ENCODE data around the gene GALNT17.

Gene GALNT17

DNA sequence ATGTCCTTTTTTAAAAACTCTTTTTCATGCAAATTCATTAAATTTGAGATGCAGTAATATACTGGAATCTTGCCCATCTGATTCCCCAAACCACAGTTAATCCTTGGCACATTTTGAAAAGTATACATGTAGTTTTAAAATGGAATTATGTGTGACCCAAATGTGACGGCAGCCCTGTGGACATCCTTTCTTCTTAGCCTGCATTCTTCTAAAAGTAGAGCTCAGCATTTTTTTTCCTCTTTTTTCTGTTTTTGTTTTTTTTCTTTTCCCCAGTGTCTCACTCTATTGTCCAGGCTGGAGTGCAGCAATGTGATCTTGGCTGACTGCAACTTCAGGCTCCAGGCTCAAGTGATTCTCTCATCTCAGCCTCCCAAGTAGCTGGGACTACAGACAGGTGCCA, 338.9 kb downstream of the GALNT17 start:
- Histone ChIP-seq H2AK5ac (ENCODE audit: low read length, severe bottlenecking) (no peak overlapping the region), H2BK12ac (ENCODE audit: low read length in 2 of 2) (no peak overlapping the region), H3K4me1 (ENCODE audit: control insufficient read depth, insufficient read depth, low read depth, low read length) (no peaks in the 10 kb centered on the region), H4K8ac (ENCODE audit: low read length) (no peak overlapping the region), H3K36me3 (ENCODE audit: control insufficient read depth in 1 of 2, insufficient read depth in 2 of 2, low read depth in 1 of 2, low read length in 2 of 2) (no peaks in the 10 kb centered on the region), H3K9ac (ENCODE audit: low read length) (peak overlapping the region; percentile 41), H3K4me3 (ENCODE audit: insufficient read depth in 1 of 2, low read depth in 1 of 2, low read length in 2 of 2) (no peak overlapping the region), H4K91ac (ENCODE audit: low read length) (no peak overlapping the region), H3K4me2 (ENCODE audit: low read length, poor library complexity, severe bottlenecking) (no peak overlapping the region), H3K27me3 (ENCODE audit: control insufficient read depth in 1 of 2, insufficient read depth in 1 of 2, low read length in 2 of 2) (no peaks in the 10 kb centered on the region), H3K9me3 (ENCODE audit: control insufficient read depth, low read length) (peaks cover 6% of the 10 kb centered on the region), H3K18ac (ENCODE audit: low read depth in 1 of 2, low read length in 2 of 2) (no peak overlapping the region), H3K23ac (ENCODE audit: low read length in 2 of 2) (no peak overlapping the region), H2AFZ (ENCODE audit: low read depth, low read length) (no peak overlapping the region), H3K79me1 (replicated peaks; ENCODE audit: low read length, poor library complexity, severe bottlenecking) (no peaks in the 10 kb centered on the region), H3K4ac (ENCODE audit: low read depth in 1 of 2, low read length in 2 of 2) (no peak overlapping the region), H2BK120ac (ENCODE audit: low read depth, low read length) (no peak overlapping the region), H2BK5ac (ENCODE audit: low read depth, low read length, poor library complexity, severe bottlenecking) (no peak overlapping the region), H2BK15ac (ENCODE audit: low read depth, poor library complexity, severe bottlenecking) (no peak overlapping the region), H3K14ac (ENCODE audit: low read length in 2 of 2) (no peak overlapping the region), H3K27ac (ENCODE audit: low read length, poor library complexity, severe bottlenecking) (no peak overlapping the region)
- 93% methylated on average over 1 of the region's 1 CpG for WGBS
- no peak for DNase-seq

DNA sequence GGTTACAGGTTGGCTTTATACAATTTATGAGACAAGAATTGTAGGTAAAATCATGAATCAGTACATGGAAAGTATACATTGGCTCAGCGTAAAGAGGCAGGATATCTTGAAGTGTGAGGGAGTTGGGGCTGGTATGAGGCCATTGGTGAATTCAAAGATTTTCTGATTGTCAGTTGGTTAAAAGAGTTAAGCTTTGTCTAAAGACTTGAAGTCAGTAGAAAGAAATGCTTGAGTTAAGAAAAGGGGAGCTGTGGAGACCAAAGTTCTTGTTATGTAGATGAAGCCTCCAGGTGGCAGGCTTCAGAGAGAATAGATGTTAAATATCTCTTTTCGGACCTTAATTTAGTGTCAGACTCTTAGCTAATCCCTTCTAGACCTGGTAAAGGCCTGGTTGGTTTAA, 341.0 kb downstream of the GALNT17 start:
- DNase-seq: no peak
- 54% methylated on average over 1 of the region's 2 CpGs for WGBS
- H3K23ac ChIP-seq (ENCODE audit: low read length in 2 of 2): no peak overlapping the region
- no peak overlapping the region for H2AFZ ChIP-seq (ENCODE audit: low read depth, low read length)
- H3K4me1 ChIP-seq (ENCODE audit: control insufficient read depth, insufficient read depth, low read depth, low read length): peaks cover 2% of the 10 kb centered on the region
- no peak overlapping the region for H3K4me3 ChIP-seq (ENCODE audit: insufficient read depth in 1 of 2, low read depth in 1 of 2, low read length in 2 of 2)
- no peak overlapping the region for H4K91ac ChIP-seq (ENCODE audit: low read length)
- H3K18ac ChIP-seq (ENCODE audit: low read depth in 1 of 2, low read length in 2 of 2): no peak overlapping the region
- no peak overlapping the region for H3K27ac ChIP-seq (ENCODE audit: low read length, poor library complexity, severe bottlenecking)
- H2BK5ac ChIP-seq (ENCODE audit: low read depth, low read length, poor library complexity, severe bottlenecking): no peak overlapping the region
- H4K8ac ChIP-seq (ENCODE audit: low read length): no peak overlapping the region
- peaks cover 6% of the 10 kb centered on the region for H3K9me3 ChIP-seq (ENCODE audit: control insufficient read depth, low read length)
- no peak overlapping the region for H2AK5ac ChIP-seq (ENCODE audit: low read length, severe bottlenecking)
- no peak overlapping the region for H3K4me2 ChIP-seq (ENCODE audit: low read length, poor library complexity, severe bottlenecking)
- no peak overlapping the region for H2BK15ac ChIP-seq (ENCODE audit: low read depth, poor library complexity, severe bottlenecking)
- H3K79me1 ChIP-seq (replicated peaks; ENCODE audit: low read length, poor library complexity, severe bottlenecking): no peaks in the 10 kb centered on the region
- H2BK12ac ChIP-seq (ENCODE audit: low read length in 2 of 2): no peak overlapping the region
- H3K27me3 ChIP-seq (ENCODE audit: control insufficient read depth in 1 of 2, insufficient read depth in 1 of 2, low read length in 2 of 2): no peaks in the 10 kb centered on the region
- H3K9ac ChIP-seq (ENCODE audit: low read length): no peak overlapping the region
- no peak overlapping the region for H3K14ac ChIP-seq (ENCODE audit: low read length in 2 of 2)
- no peak overlapping the region for H2BK120ac ChIP-seq (ENCODE audit: low read depth, low read length)
- H3K36me3 ChIP-seq (ENCODE audit: control insufficient read depth in 1 of 2, insufficient read depth in 2 of 2, low read depth in 1 of 2, low read length in 2 of 2): no peaks in the 10 kb centered on the region
- no peak overlapping the region for H3K4ac ChIP-seq (ENCODE audit: low read depth in 1 of 2, low read length in 2 of 2)

DNA sequence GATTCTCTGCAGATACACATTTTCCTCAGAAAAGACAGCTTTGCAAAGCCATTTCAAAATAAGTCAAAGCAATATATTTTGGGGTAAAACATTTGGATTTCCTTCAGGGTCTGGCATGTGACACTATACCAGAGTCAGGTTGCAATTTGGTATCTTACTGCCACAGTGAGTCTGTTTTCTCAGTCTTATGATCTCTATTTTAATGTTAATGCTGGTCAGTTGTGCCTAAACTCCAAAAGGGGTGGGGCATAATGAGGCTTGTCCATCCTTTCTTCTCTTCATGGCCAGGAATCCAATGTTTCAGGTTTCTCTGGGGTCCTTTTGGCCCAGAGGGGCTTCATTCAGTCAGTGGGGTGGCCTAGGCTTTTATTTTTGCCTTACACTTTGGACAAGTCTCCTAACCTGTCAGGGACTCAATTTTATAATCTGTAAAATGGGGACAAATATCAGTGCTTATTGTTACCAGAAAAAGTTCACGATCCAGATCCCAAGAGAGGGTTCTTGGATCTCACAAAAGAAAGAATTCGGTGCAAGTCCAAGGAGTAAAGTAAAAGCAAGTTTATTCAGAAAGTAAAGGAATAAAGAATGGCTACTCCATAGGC, 341.5 kb downstream of the GALNT17 start:
- Histone ChIP-seq H2AFZ (ENCODE audit: low read depth, low read length) (no peak overlapping the region), H3K14ac (ENCODE audit: low read length in 2 of 2) (no peak overlapping the region), H3K18ac (ENCODE audit: low read depth in 1 of 2, low read length in 2 of 2) (no peak overlapping the region), H2AK5ac (ENCODE audit: low read length, severe bottlenecking) (no peak overlapping the region), H3K9me3 (ENCODE audit: control insufficient read depth, low read length) (peaks cover 6% of the 10 kb centered on the region), H4K91ac (ENCODE audit: low read length) (no peak overlapping the region), H3K9ac (ENCODE audit: low read length) (no peak overlapping the region), H3K4ac (ENCODE audit: low read depth in 1 of 2, low read length in 2 of 2) (no peak overlapping the region), H2BK12ac (ENCODE audit: low read length in 2 of 2) (no peak overlapping the region), H3K27me3 (ENCODE audit: control insufficient read depth in 1 of 2, insufficient read depth in 1 of 2, low read length in 2 of 2) (no peaks in the 10 kb centered on the region), H3K4me2 (ENCODE audit: low read length, poor library complexity, severe bottlenecking) (no peak overlapping the region), H4K8ac (ENCODE audit: low read length) (no peak overlapping the region), H2BK5ac (ENCODE audit: low read depth, low read length, poor library complexity, severe bottlenecking) (no peak overlapping the region), H2BK120ac (ENCODE audit: low read depth, low read length) (no peak overlapping the region), H3K79me1 (replicated peaks; ENCODE audit: low read length, poor library complexity, severe bottlenecking) (no peaks in the 10 kb centered on the region), H3K4me3 (ENCODE audit: insufficient read depth in 1 of 2, low read depth in 1 of 2, low read length in 2 of 2) (no peak overlapping the region), H2BK15ac (ENCODE audit: low read depth, poor library complexity, severe bottlenecking) (no peak overlapping the region), H3K4me1 (ENCODE audit: control insufficient read depth, insufficient read depth, low read depth, low read length) (peaks cover 6% of the 10 kb centered on the region), H3K36me3 (ENCODE audit: control insufficient read depth in 1 of 2, insufficient read depth in 2 of 2, low read depth in 1 of 2, low read length in 2 of 2) (no peaks in the 10 kb centered on the region), H3K27ac (ENCODE audit: low read length, poor library complexity, severe bottlenecking) (no peak overlapping the region), H3K23ac (ENCODE audit: low read length in 2 of 2) (no peak overlapping the region)
- no peak for DNase-seq
- 63% methylated on average over 2 of the region's 2 CpGs for WGBS

DNA sequence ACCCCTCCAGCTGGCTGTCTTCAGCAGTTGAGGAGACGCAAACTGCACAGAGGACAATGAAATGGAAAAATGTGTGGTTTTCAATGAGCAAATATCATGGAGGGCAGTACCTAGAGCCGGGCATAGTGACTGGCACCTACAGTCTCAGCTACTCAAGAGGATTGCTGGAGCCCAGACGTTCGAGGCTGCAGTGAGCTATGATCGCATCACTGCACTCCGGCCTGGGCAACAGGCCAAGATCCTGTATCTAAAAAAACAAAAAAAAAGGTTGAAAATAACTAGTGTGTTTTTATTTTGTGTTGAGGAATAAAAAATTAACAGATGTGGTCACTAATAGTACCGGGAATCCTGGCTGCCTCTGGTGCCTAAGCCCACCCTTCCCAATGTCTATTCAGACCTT, 345.5 kb downstream of the GALNT17 start:
- WGBS: 80% methylated on average over 7 of the region's 7 CpGs
- H3K36me3 ChIP-seq (ENCODE audit: control insufficient read depth in 1 of 2, insufficient read depth in 2 of 2, low read depth in 1 of 2, low read length in 2 of 2): no peaks in the 10 kb centered on the region
- H3K18ac ChIP-seq (ENCODE audit: low read depth in 1 of 2, low read length in 2 of 2): no peak overlapping the region
- H3K27ac ChIP-seq (ENCODE audit: low read length, poor library complexity, severe bottlenecking): no peak overlapping the region
- no peak overlapping the region for H2BK5ac ChIP-seq (ENCODE audit: low read depth, low read length, poor library complexity, severe bottlenecking)
- H3K9me3 ChIP-seq (ENCODE audit: control insufficient read depth, low read length): peaks cover 6% of the 10 kb centered on the region
- no peak overlapping the region for H2BK12ac ChIP-seq (ENCODE audit: low read length in 2 of 2)
- no peak overlapping the region for H3K4ac ChIP-seq (ENCODE audit: low read depth in 1 of 2, low read length in 2 of 2)
- no peak overlapping the region for H4K91ac ChIP-seq (ENCODE audit: low read length)
- no peak overlapping the region for H3K14ac ChIP-seq (ENCODE audit: low read length in 2 of 2)
- H3K23ac ChIP-seq (ENCODE audit: low read length in 2 of 2): no peak overlapping the region
- no peak overlapping the region for H3K9ac ChIP-seq (ENCODE audit: low read length)
- H3K27me3 ChIP-seq (ENCODE audit: control insufficient read depth in 1 of 2, insufficient read depth in 1 of 2, low read length in 2 of 2): no peaks in the 10 kb centered on the region
- H2AK5ac ChIP-seq (ENCODE audit: low read length, severe bottlenecking): no peak overlapping the region
- DNase-seq: no peak
- no peaks in the 10 kb centered on the region for H3K79me1 ChIP-seq (replicated peaks; ENCODE audit: low read length, poor library complexity, severe bottlenecking)
- H3K4me1 ChIP-seq (ENCODE audit: control insufficient read depth, insufficient read depth, low read depth, low read length): peaks cover 6% of the 10 kb centered on the region
- no peak overlapping the region for H4K8ac ChIP-seq (ENCODE audit: low read length)
- H2AFZ ChIP-seq (ENCODE audit: low read depth, low read length): no peak overlapping the region
- H2BK120ac ChIP-seq (ENCODE audit: low read depth, low read length): no peak overlapping the region
- no peak overlapping the region for H3K4me2 ChIP-seq (ENCODE audit: low read length, poor library complexity, severe bottlenecking)
- H2BK15ac ChIP-seq (ENCODE audit: low read depth, poor library complexity, severe bottlenecking): no peak overlapping the region
- no peak overlapping the region for H3K4me3 ChIP-seq (ENCODE audit: insufficient read depth in 1 of 2, low read depth in 1 of 2, low read length in 2 of 2)
